AML-193 (cell line): ENCODE measurements around the gene REX1BD.
"Not testable (repeated sequence)": the region's sequence is repeated elsewhere in the genome, so short reads cannot be mapped to it uniquely, and the experiment has no call there.

ENCODE experiments used
- DNase-seq, 2 experiments: peaks; one replicate each; lab custom pipeline; 2025; lab: John Stamatoyannopoulos, UW

The REX1BD gene

DNA sequence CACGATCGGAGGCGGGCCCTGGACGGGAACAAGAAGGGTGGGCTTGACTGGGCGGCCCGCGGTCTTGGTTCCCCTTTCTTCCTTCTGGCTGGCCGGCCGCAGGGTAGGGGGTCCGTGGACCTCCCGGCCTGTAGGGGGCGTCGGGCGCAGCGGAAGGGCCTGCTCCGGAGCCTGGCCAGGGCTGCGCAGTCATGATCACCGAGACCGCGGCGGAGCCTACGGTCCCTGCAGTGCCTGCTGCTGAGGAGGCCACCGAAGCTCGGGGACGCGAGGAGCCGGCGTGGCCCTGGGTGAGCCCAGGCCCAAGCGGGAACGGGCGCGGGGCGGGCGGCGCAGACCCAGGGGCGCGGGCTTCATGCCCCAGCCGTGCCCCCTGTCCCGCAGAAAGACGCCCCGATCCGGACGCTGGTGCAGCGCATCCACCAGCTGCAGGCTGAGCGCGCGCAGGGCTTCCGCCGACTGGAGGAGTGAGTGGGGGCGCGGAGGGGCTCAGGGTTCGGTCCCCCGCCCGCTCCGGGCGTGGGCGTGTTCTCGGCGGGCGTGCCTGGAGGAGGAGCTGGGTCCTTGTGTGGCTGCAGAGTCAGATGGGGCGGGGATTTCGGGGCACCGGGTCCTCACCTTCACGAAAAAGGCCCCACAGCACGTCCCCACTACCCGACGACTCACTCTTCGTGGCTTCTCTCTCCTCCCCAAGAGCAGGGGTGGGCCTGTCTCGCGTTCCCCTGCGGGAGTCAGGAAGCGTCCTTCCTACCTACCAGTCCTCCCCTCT is at the start of gene REX1BD:
Gene REX1BD, plus strand, starts transcription at position 188 of the 769 bp plus-strand sequence. Its CDS starts 4 bp downstream, at position 192.
- peak; percentile 61 to 73 for DNase-seq

DNA sequence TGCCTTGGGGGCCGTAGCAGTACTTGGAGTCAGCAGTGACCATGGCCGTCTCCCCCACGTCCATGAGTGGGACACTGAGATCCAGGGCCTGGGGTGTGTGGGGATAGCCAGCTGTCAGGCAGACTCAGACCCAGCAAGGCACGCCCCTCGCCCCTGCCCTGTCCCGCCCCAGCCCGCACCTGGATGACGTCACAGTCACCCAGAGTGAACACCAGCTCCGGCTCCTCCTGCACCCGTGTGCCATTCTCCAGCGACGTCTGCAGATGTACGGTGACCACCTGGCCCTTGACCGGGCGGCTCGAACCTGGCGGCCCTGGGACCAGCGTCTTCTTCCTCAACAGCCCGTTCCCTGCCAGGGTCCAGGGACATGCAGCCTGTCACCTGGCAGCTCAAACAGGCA is 49.2 kb upstream of the REX1BD start:
- DNase-seq = no peak

DNA sequence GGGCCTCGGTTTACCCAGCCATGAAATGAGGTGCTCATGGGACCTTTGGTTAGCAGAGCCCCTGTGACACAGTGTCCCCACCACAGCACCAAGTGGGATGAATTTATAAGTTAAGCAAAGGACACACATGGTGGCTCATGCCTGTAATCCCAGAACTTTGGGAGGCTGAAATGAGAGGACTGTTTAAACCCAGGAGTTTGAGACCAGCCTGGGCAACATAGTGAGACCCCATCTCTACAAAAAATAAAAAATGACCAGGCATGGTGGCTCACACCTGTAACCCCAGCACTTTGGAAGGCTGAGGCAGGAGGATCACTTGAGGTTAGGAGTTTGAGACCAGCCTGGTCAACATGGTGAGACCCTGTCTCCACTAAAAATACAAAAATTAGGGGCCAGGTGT is 48.4 kb upstream of the REX1BD start:
- DNase-seq = not testable (repeated sequence)

DNA sequence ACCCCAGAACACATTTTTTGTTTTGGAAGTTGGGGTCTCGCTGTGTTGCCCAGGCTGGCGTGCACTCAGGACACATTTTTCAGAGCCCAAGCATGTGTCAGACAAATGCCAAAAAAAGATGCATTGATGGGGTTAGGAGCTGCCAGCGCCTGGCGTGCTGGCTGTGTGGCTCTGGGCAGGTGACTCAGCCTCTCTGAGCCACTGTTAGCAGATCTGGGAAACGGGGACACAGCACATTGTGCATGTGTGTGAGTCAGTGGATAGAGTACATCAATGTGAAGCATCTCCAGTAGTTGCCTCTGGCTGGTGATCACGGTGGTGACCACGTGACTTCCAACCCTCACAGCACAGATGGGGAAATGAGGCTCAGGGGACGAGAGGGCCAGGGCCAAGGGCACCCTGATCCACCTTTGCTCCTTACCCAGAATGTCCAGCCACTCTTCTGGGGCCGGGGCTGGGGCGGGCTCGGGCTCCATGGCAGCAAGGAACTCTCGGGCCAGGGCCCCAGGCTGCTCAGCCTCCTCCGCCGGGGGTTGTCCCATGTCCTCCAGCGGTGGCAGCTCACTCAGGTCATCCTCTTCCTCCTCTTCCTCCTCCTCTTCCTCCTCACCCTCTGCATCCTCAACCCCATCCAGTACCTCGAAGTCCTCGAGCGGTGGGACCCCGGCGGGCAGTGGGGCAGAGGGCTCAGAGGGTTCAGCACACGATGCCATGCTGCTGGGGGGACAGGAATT is 47.2 kb upstream of the REX1BD start:
- DNase-seq = no peak

DNA sequence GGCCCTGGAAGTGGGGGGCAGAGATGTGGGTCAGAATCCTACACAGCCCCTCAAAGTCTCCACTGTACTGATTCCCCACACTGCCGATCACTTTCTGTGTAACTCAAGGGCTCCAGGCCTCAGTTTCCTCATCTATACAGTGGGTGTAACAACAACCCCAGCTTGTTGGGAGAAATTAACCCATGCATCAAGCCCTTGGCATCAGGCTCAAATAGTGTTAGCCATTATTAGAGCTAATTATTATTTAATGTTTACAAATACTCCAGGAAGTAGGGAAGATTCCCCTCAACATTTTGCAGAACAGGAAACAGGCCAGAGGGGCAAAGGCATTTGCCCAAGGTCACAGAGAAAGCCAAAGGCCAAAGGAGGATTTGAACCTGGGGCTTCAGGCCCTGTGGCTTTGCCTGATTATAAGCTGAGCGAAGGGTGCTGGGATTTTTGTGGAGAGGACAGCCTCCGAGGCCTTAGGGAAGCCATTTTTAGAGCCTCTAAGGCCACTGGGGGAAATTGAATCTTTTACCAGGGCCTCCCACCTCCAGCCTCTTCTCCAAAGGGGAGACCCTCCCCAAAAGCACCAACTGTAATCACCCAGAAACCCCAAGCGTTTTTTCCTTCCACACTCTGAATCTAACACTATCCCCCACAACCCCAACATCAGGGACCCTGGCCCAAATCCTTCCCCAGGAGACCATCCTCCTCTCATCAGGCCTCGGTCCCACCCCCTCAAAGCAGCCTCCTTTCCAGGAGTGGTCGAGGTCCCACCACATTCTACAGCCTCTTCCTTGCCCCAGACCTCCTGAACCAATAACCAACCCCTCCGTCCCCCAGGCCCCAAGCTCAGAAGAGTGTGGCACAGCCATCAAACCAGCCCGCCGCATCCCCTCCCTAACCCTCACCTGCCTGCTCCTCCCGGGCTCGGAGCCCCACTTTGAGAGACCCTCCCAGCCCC is 46.3 kb upstream of the REX1BD start:
- DNase-seq = no peak

DNA sequence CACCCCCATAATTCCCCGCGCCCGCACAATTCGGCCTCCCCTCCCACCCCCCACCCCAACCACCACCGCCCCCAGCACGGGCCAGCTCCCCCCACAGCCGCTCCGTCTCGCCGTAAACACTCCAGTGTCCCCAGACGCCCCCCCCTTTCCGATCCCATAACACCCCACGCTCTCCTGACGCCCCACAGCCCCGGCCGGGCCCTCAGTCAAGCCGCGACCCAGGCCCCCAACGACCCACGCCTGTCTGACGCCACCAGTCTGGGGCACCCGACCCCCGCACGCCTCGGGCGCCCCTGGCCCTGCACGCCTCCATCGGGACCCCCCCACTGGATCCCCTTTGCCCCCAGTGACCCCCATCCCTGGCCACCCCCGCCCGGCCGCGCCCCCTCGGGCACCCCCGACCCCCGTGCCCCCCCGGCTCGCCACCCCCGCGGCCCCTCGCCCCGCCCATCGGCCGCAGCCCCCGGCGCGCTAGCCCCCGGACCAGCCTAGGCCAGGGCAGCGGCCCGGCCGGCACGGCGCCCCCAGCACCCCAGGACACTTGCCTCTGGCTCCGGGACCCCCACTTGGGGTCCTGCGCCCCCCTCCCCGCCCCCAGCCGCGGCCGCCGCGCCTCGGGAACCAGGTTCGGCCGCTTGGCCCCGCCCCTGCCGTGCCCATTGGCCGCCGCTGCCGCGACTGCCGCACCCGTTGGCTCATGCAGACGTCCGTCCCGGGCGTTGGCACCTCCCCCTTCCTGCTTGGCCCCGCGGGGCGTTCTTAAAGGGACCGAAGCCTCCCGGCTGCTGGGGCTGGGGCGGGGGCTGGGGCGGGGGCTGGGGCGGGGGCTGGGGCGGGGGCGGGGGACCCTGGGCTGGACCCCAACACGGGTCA is 45.4 kb upstream of the REX1BD start, which contains the start of gene FKBP8:
Gene FKBP8, minus strand, starts transcription at position 633 of the 873 bp plus-strand sequence. CDS start 1,603 bp downstream, outside the sequence.
- DNase-seq = peak; percentile 71 to 72

DNA sequence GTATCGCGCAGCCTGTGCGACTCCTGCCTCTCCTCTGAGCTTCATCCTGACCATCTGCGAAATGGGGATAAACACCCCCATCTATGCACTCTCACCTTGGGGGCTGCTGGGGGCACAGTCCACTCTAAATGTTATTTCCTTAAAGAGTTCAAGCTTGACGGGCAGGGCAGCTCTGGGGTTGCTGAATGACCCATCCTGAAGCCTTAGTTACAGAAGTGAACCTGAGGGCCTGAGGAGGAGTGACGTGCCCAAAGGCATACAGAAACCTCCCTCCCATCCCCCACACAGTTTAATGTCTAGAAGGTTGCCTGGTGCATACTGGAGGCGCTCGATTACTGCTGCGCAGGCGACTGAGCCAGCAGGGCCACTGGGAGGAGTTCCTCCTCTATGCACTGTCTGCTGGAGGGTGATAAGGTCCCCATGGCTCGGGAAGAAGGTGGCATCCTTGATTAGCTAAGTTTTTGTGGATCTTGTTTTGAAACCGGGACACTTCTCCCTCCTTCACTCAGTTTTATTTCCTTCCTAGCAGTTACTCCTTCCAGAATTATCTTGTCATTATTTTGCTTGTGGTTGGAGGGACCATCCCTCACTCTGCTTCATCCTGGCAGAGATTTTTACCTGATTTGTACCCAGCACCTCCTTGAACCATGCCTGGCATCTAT is 44.7 kb upstream of the REX1BD start:
- peak; percentile 72 to 86 for DNase-seq

DNA sequence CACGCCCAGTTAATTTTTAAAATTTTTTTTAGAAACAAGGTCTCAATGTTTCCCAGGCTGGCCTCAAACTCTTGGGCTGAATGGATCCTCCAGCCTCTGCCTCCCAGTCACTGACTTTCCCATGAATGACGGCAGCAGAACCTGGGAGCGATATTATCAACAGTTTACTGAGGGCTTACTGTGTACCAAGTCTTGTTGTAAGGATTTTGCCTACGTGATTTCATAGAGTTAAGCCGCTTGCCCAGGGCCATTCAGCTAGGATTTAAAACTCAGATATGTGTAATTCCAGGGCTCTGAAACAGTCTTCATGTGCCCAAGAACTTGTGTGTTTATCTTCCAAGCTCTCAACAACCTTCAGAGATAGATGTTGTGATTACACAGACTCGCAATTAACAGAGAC is 37.0 kb upstream of the REX1BD start:
- DNase-seq = no peak

DNA sequence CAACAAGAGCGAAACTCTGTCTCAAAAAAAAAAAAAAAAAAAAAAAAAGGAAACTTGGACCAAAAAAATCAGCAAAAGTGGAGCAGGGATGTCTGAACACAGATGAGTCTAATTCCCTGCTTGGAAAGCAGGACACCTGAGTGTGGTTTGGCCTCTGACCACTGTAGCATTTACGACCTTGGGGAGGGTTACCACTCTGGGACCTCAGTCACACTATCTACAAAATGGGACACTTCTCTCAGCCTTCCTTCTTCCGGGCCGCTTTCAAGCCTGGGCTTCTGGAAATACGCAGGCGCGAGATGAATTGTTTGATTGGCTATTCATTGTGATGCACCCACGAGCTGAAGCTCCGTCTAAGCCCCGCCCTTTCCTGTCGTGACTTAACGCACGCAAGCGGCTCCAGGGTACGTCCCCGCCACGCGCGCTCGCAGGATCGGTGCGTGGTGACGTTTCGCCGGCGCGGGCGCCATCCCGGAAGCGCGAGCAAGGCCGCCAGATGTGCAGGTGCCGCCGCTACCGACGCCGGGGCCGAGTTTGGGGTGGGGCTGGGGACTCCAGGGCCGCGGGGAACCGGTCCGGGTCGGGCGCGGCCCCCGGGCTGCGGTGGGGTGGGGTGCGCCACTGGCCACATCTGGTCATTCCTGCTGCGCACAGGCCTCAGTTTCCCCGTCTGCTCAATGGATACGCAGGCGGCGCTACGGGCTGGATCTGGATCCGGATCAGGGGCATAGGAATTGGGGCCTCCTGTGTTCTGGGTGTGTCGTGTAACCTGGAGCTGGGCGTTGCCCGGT is 31.0 kb upstream of the REX1BD start, which contains the start of gene KXD1:
Gene KXD1, plus strand, starts transcription at position 460 of the 791 bp plus-strand sequence. CDS start 4,187 bp downstream, outside the sequence.
- DNase-seq = peak; percentile 98

DNA sequence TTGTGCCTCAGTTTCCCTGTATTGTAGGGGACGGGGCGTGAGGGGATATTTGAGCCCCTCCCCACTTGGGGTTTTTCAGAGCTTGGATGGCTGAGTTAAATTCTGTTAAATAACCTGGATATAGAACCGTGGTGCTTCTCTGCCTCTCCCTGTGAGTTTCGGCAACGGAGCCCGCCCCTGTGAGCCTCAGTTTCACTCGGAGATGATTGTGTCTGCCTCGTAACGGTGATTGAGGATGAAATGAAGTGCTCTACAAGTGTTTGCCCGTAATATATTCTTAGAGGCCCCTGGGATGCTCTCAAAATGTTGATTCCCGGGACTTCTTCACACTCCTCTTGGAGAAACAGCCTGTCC is 30.4 kb upstream of the REX1BD start:
- DNase-seq = no peak

DNA sequence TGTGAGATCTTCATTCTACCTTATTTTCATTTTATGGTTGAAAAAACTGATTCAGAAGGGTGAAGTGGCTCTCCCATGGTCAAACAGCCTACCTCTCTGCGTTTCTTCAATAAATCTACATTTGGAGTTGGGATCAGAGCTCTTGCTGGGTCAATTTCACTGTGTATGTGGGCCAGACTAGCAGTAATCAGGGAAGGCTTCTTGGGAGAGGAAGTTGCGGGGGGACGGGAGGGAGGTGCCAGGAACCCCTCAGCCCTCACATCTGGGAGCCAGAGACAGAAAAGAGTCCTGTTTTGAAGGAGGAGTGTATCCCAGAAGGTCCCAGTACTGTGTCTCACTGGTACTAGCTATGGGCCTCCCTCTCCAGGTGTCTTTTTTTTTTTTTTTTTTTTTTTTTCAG is 30.0 kb upstream of the REX1BD start:
- DNase-seq = no peak

DNA sequence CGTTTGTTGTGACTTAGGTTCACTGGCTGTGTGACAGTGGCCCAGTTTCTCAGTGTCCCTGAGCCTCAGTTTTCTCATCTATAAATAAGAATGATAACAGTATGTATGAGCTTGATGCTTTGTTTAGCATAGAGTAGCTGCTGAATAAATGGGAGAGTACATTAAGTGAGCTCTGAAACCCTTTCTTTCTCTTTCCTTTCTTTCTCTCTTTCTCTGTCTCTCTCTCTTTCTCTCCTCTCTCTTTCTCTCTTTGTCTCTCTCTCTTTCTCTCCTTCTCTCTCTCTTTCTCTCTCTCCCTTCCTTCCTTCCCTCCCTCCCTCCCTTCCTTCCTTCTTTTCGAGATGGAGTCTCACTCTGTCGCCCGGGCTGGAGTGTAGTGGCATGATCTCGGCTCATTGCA is 28.9 kb upstream of the REX1BD start:
- DNase-seq = no peak

DNA sequence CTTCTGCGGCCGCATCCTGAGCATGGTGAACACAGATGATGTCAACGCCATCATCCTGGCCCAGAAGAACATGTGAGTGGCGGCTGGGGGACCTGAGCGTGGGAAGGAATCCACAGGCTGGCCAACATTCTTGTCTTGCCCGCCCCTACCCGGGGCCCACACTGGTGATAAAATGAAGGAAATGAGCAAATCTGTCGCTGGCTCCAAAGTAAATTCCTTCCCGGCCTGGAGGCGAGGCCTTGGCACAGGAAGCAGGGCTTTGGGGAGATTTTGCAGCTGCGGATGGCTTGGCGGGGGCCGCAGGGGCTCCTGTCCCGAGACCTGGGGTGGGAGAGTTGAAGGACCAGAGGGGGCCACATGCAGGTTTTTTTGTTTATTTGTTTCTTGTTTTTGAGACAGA is 26.5 kb upstream of the REX1BD start:
- DNase-seq = no peak

DNA sequence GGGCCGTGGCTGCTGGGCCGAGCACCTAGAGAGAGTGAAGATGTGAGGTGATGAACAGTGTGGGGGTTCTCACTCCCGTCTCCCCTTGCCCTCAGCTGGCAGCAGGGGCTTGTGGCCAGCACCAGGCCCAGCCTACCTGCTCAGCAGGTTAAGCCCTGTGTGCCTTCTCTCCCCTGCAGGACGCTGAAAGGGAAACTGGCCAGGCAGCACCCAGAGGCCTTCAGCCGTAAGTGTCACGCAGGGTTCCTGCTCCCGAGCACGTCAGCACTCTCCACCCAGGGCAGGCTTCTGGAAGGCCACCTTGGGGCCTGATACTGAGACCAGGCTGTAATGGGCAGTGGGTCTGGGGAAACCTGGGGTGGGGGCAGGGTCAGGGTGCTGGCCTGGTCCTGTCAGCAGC is 21.6 kb upstream of the REX1BD start:
- DNase-seq = no peak

DNA sequence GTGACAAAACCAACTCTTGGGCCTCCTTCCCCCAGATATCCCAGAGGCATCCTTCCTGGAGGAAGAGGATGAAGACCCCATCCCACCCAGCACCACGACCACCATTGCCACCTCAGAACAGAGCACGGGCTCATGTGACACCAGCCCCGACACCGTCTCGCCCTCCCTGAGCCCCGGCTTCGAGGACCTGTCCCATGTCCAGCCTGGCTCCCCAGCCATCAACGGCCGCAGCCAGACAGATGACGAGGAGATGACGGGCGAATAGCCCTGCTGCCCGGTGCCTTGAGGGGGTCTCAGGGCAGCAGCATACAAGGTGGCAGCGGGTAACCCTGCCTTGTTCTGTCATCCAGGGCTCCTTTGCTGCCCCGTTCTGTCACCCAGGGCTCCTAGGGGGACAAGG is 20.2 kb upstream of the REX1BD start:
- no peak for DNase-seq

DNA sequence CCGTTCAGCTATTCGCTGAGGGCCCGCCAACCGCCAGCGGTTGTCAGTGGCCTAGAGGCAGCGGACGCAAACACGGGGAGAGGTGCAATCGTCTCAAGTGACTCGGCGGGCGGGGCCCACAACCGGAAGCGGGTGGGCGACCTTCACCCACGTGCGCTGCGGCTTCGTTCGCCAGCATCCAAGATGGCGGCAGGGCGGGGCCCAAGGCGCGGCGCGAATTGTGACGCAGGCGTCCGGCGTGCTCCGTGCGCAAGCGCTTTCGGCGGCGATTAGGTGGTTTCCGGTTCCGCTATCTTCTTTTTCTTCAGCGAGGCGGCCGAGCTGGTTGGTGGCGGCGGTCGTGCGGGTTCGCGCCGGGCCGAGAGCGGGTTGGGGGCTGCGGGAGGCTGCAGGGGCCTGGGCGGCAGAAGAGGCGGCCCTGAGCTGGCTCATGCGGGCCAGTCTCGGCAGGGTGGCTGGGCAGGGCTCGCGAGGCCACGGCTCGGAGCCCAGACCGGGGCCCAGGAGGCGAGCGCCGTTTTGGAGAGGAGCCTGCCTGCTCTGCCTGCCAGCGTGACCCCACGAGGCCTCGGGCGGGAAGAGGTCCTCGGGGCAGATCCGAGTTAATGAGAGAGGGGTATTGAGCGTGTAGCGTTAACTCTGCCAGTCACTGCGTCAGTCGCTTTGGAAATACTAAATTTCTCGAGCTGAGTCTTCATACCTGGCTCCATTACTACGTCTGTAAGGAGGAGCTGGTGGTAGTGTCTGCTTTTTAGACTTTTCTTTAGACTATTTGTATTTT is 16.8 kb upstream of the REX1BD start, which contains the start of gene UBA52:
Gene UBA52, plus strand, starts transcription at position 294 of the 781 bp plus-strand sequence. CDS start 1,444 bp downstream, outside the sequence.
- peak; percentile 95 to 97 for DNase-seq

DNA sequence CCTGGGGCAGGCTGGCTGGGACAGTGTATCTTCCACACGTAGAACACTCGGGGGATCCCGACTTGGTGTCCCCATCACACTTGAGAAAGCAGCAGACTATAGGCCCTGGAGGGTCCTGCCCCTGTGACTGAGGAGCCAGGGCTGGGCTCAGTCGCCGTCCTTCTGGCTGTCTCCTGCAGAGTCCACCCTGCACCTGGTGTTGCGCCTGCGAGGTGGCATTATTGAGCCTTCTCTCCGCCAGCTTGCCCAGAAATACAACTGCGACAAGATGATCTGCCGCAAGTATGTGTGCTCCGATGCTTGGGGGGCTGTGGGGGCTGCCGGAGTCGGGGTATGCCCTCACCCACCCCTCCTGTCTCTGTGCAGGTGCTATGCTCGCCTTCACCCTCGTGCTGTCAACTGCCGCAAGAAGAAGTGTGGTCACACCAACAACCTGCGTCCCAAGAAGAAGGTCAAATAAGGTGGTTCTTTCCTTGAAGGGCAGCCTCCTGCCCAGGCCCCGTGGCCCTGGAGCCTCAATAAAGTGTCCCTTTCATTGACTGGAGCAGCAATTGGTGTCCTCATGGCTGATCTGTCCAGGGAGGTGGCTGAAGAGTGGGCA is 13.8 kb upstream of the REX1BD start:
- no peak for DNase-seq

DNA sequence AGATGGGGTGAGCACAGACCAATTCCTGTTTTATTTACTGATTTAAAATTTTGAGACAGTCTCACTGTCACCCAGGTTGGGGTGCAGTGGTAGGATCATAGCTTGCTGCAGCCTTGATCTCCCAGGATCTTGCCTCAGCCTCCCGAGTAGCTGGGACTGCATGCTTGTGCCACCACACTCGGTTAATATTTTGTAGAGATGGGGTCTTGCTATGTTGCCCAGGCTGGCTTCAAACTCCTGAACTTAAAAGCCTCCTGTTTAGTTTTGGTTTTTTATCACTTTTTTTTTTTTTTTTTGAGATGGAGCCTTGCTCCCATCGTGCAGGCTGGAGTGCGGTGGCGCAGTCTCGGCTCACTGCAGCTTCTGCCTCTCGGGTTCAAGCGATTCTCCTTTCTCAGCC is 12.2 kb upstream of the REX1BD start:
- DNase-seq = no peak
